ENCODE results near the gene ZBED1.
A peak's percentile ranks its signal among the peaks of the same experiment; 100 is the strongest.
"Not testable (repeated sequence)": the region's sequence is repeated elsewhere in the genome, so short reads cannot be mapped to it uniquely, and the experiment has no call there.

The ZBED1 gene

DNA sequence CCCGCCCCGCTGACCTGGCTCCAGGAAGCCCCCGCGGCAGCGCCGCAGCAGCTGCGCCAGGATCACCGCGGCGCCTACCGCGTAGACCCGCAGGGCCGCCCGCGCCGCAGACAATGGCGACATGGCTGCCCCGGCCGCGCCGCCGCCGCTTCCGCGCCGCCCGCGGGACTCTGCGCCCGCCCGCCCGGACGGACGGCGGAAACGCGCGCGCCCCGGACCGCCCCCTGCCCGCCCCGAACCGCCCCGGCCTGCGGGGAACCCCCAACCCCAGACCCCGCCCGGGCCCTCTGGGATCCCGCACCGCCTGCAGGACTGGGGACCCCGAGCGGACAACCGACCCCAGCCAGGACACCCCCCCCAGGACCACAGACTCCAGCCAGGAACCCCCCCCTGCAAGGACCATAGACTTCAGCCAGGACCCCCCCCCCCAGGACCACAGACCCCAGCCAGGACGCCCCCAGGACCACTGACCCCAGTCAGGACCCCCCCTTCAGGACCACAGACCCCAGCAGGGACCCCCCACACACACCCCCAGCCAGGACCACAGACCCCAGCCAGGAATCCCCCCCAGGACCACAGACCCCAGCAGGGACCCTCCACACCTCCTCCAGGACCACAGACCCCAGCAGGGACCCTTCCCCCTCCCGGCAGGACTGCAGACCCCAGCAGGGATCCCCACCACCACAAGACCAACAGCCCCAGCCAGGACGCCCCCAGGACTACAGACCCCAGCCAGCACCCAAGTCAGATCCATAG is at the start of gene ZBED1, which contains the start of gene DHRSX:
TSS of gene ZBED1 (minus strand) at position 174 of the 756 bp plus-strand sequence. CDS start 10,257 bp downstream, outside the sequence.
TSS of gene DHRSX (minus strand) at position 174 of the 756 bp plus-strand sequence. CDS start at position 123, 51 bp downstream.
- DNase-seq (ENCODE audit: low read depth, low spot score), result peak; percentile 14

DNA sequence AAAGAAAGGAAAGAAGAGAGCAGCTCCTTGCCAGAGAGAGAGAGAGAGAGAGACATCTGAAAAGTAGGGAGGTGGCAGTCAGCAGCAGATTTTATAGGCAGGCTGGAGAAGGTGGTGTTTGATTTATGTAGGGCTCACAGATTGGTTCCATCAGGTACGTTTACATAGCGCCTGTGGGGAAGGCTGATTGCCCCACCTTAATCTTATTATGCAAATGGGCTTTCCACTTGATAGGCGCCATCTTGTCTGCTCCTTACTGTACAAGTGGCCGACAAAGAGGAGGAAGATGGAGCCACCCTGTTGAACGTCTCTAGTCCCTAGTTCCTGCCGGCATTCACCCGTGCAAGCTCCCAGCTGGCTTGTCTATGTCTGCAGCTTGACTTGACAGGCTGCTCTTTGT is 49.1 kb upstream of the ZBED1 start:
- DNase-seq (ENCODE audit: low read depth, low spot score), result no peak

GRCh38 chrX:2548711-2549423 is 48.1 kb upstream of the ZBED1 start:
- no peak for DNase-seq (ENCODE audit: low read depth, low spot score)

DNA sequence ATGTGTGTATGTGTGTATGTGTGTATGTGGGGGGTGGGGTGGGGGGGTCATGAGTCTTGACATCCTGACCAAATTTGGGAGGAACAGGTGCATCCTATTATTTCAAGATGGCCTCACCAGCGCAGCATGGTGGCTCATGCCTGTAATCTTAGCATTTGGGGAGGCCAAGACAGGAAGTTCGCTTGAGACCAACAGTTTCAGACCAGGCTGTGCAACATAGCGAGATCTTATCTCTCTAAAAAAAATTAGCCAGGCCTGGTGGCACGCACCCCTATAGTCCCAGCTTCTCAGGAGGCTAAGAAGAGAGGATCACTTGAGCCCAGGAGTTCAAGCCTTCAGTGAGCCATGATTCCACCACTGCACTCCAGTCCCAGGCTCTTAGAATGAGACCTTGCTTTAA is 47.0 kb upstream of the ZBED1 start:
- DNase-seq (ENCODE audit: low read depth, low spot score), result no peak

GRCh38 chrX:2546496-2546895 is 45.7 kb upstream of the ZBED1 start:
- no peak for DNase-seq (ENCODE audit: low read depth, low spot score)

DNA sequence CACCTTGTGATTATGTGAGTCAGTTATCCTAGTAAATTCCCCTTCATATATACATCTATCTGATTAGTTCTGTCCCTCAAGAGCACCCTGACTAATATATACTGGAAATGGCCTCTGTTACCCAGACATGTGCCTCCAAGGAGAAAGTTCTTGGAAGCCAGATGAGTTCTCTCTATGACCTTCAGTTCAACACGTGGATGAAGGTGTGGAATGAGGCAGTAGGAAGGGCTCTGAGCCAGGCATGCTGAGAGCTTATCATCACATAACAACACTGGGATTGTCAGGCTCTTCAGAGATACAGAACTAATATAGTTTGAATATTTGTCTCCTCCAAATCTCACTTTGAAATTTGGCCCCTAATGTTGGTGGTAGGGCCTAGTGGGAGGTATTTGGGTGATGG is 44.4 kb upstream of the ZBED1 start:
- DNase-seq (ENCODE audit: low read depth, low spot score), result no peak

- DNase-seq (ENCODE audit: low read depth, low spot score), result no peak
These were observed 42.2 kb upstream of the ZBED1 start for GRCh38 chrX:2542826-2543521.

- DNase-seq (ENCODE audit: low read depth, low spot score), result no peak
These were observed 40.8 kb upstream of the ZBED1 start for GRCh38 chrX:2541603-2542002.

DNA sequence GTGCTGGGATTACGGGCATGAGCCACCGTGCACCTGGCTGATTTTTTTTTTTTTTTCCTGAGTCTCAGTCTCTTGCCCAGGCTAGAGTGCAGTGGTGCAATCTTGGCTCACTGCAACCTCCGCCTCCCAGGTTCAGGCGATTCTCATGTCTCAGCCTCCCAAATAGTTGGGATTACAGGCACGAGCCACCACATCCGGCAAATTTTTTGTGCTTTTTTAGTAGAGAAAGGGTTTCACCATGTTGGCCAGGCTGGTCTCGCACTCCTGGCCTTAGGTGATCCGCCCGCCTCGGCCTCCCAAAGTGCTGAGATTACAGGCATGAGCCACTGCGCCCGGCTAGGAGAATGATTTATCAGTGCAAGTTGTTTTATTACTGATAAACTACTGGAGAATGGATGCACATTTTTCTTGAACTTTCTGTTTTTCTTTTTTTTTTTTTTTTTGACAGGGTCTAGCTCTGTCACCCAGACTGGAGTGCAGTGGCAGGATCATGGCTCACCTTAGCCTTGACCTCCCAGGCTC is 39.7 kb upstream of the ZBED1 start:
- no peak for DNase-seq (ENCODE audit: low read depth, low spot score)

- DNase-seq (ENCODE audit: low read depth, low spot score), result no peak
These were observed 38.8 kb upstream of the ZBED1 start for GRCh38 chrX:2539586-2539985.

- no peak for DNase-seq (ENCODE audit: low read depth, low spot score)
These were observed 37.4 kb upstream of the ZBED1 start for GRCh38 chrX:2538031-2538757.

DNA sequence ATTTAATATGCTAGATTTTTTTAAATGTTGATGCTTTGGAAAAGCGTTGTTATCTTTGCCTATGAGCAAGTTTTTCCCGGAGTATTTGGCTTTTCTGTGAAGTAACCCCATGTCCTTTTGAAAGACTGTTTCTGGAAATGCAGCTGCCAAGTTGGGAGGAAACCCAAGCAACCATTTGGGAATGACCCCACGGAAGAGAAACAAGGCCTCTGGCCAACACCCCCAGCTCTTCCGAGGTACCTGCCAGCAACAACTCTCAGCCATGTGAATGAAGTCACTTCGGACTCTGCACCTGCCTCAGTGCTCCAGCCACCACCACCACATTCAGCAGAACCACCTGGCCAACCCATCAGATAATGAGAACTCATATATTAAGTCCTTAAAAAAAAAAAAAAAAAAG is 36.2 kb upstream of the ZBED1 start:
- DNase-seq (ENCODE audit: low read depth, low spot score), result no peak

DNA sequence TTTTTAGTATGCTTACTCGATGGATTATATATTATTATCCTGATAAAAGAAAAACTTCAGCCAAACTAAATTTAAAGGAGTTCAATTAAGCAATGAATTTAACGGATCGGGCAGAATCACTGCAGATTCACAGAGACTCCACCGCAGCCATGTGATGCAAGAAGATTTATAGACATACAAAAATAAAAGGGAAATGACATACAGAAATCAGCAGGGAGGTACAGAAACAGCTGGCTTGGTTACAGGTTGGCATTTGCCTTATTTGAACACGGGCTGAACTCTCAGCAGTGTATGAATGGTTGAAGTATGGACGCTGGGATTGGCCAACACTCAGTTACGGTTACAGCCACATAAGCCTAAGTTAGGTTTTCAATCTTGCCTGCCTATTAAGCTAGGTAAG is 35.4 kb upstream of the ZBED1 start:
- no peak for DNase-seq (ENCODE audit: low read depth, low spot score)

DNA sequence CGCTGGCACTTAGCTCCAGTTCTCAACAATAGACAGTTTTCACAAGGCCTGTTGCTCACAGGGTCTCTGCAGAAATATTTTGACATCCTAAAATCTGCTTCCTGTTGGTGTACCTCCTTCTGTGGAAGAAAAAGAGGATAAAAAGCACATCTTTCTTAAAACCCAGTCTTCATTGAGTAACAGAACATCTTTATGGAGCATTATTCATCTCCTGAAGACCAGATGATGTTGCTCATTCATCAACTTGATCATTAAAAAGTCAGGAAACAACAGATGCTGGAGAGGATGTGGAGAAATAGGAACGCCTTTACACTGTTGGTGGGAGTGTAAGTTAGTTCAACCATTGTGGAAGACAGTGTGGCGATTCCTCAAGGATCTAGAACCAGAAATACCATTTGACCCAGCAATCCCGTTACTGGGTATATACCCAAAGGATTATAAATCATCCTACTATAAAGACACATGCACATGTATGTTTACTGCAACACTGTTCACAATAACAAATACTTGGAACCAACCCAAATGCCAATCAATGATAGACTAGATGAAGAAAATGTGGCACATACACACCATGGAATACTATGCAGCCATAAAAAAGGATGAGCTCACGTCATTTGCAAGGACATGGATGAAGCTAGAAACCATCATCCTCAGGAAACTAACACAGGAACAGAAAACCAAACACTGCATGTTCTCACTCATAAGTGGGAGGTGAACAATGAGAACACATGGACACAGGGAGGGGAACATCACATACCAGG is 33.7 kb upstream of the ZBED1 start:
- not testable (repeated sequence) for DNase-seq (ENCODE audit: low read depth, low spot score)

DNA sequence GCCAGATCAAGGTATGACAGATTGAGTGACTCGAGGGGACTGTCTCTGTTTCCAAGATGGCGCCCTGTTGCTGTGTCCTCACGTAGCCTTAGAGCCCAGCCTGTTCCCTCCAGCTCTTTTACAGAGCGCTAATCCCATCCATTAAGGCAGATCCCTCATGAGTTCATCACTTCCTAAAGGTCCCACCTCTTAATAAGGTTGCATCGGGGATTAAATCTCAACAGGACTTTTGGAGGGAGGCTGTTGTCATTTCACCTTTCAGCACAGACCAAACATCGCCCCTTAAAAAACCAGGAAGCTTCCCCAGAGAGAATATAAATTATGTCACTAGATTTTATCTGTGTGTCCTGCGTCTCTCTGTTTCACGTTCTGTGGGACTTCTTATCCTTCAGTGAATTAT is 32.6 kb upstream of the ZBED1 start:
- no peak for DNase-seq (ENCODE audit: low read depth, low spot score)

DNA sequence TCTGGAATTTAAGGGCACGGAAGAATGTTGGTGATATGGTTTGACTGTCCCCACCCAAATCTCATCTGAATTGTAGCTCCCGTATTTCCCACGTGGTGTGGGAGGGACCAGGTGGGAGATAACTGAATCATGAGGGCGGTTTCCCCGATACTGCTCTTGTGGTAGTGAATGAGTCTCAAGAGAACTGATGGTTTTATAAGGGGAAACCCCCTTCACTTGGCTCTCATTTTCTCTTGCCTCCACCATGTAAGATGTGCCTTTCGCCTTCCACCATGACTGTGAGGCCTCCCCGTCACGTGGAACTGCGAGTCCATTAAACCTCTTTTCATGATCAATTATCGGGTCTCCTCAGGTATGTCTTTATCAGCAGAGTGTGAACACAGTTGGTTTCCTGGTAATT is 25.6 kb upstream of the ZBED1 start:
- DNase-seq (ENCODE audit: low read depth, low spot score), result no peak

GRCh38 chrX:2523911-2524310 is 23.1 kb upstream of the ZBED1 start:
- no peak for DNase-seq (ENCODE audit: low read depth, low spot score)

GRCh38 chrX:2521927-2522386 is 21.2 kb upstream of the ZBED1 start:
- no peak for DNase-seq (ENCODE audit: low read depth, low spot score)

- DNase-seq (ENCODE audit: low read depth, low spot score), result no peak
These were observed 20.5 kb upstream of the ZBED1 start for GRCh38 chrX:2521092-2521926.

GRCh38 chrX:2520539-2520938 is 19.8 kb upstream of the ZBED1 start:
- DNase-seq (ENCODE audit: low read depth, low spot score), result no peak

Data from activated naive CD8-positive, alpha-beta T cell treated with anti-CD3 and anti-CD28 coated beads, Interleukin-2, amount 50 U/mL, for 16 hours (primary cell).